HEK293 (cell line): ENCODE data around the gene UXS1.

Experiments used
- TCF7L2 ChIP-seq: IDR thresholded peaks from 2 replicates; pipeline ENCODE4 v1.6.1; 2011; ENCODE audit warnings: low read depth, mild to moderate bottlenecking, inconsistent platforms, low read length, moderate library complexity, borderline replicate concordance
- ZBTB21 ChIP-seq: fragments of 450-650 bp; formaldehyde crosslinking; IDR thresholded peaks from 2 replicates; pipeline ENCODE4 v1.5.1; 2017; ENCODE audit warnings: missing biosample characterization, missing genetic modification characterization
- ZNF138 ChIP-seq: fragments of 450-650 bp; formaldehyde crosslinking; IDR thresholded peaks from 2 replicates; pipeline ENCODE4 v1.5.1; 2016; ENCODE audit warnings: missing biosample characterization, missing genetic modification characterization, borderline replicate concordance
- ZNF23 ChIP-seq: fragments of 450-650 bp; formaldehyde crosslinking; IDR thresholded peaks from 2 replicates; pipeline ENCODE4 v1.5.1; 2016; ENCODE audit warnings: missing biosample characterization, missing genetic modification characterization, borderline replicate concordance
- ZNF274 ChIP-seq, 2 experiments: fragments of 200-500 bp in 1 of 2; fragments of 450-650 bp in 1 of 2; sonication (Bioruptor generic) in 1 of 2; formaldehyde crosslinking in 1 of 2; IDR thresholded peaks; 2 replicates each; pipeline versions ENCODE4 v1.5.1 to v1.6.1; 2014 to 2016; ENCODE audit warnings: borderline replicate concordance in 1 of 2, inconsistent platforms in 1 of 2, low read length in 1 of 2, missing biosample characterization in 1 of 2, missing genetic modification characterization in 1 of 2
- ZNF324 ChIP-seq: fragments of 450-650 bp; formaldehyde crosslinking; IDR thresholded peaks from 2 replicates; pipeline ENCODE4 v1.5.1; 2016; ENCODE audit warnings: missing biosample characterization, missing genetic modification characterization
- ZNF510 ChIP-seq: fragments of 450-650 bp; formaldehyde crosslinking; IDR thresholded peaks from 2 replicates; pipeline ENCODE4 v1.5.1; 2018; ENCODE audit warnings: mild to moderate bottlenecking, missing genetic modification characterization, missing biosample characterization; ENCODE audit not compliant: insufficient replicate concordance
- ZNF677 ChIP-seq: fragments of 450-650 bp; IDR thresholded peaks from 2 replicates; pipeline ENCODE4 v1.5.0; 2018; ENCODE audit warnings: missing biosample characterization, mild to moderate bottlenecking, missing genetic modification characterization, moderate library complexity
- ZSCAN16 ChIP-seq: fragments of 450-650 bp; formaldehyde crosslinking; IDR thresholded peaks from 2 replicates; pipeline ENCODE4 v1.5.1; 2016; ENCODE audit warnings: missing biosample characterization, missing genetic modification characterization
- TF ChIP-seq, protein P1 (sequence below): fragments of 450-650 bp; formaldehyde crosslinking; IDR thresholded peaks from 2 replicates; pipeline ENCODE4 v1.5.1; 2016; ENCODE audit warnings: missing biosample characterization, missing genetic modification characterization
- TF ChIP-seq, protein P2 (sequence below): sonication (generic); formaldehyde crosslinking; IDR thresholded peaks from 2 replicates; pipeline ENCODE4 v1.8.1; 2022; ENCODE audit warnings: mild to moderate bottlenecking, moderate library complexity, missing genetic modification reagents
- TF ChIP-seq, protein P3 (sequence below): fragments of 450-650 bp; formaldehyde crosslinking; IDR thresholded peaks from 2 replicates; pipeline ENCODE4 v1.5.1; 2017; ENCODE audit warnings: missing biosample characterization, missing genetic modification characterization
- TF ChIP-seq, protein P4 (sequence below): fragments of 450-650 bp; formaldehyde crosslinking; IDR thresholded peaks from 2 replicates; pipeline ENCODE4 v1.5.1; 2016; ENCODE audit warnings: missing biosample characterization, missing genetic modification characterization
- TF ChIP-seq, protein P5 (sequence below): fragments of 450-650 bp; formaldehyde crosslinking; IDR thresholded peaks from 2 replicates; pipeline ENCODE4 v1.5.1; 2017; ENCODE audit warnings: missing biosample characterization, missing genetic modification characterization

DNA sequence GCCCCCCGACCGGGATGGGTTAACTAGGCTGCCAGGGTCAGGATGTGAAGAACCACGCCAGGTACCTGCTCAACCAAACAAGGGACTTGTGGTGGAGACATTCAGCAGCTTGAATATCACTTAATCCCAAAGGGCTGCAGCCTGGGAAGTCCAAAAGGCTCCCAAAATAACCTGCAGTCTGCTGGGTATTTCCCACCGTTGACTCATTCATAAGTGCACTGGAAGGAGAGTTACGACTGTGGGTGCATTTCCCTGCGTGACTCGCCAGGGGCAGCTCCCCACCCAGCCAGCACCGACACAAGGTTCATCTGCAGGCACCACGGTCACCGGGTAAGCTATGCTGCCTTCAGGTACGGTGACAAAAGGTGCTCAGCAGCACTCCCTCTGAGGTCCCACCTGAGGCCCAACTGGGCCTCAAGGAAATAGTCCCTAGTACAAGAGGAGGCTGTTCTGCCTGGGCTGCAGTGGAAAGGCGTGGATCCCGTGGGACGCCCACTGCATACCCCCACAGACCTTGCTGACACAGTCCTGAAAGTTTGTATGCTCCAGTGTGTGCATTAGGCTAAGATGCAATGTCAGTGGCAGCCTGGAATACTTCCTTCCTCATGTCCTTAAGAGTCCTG lies 86.5 kb downstream of the UXS1 start:
- TF ChIP-seq ZNF23 (tag by site-specific recombination), result no peak
- no peak for TF ChIP-seq ZBTB21 (tag by site-specific recombination)
- TF ChIP-seq, protein P1, sequence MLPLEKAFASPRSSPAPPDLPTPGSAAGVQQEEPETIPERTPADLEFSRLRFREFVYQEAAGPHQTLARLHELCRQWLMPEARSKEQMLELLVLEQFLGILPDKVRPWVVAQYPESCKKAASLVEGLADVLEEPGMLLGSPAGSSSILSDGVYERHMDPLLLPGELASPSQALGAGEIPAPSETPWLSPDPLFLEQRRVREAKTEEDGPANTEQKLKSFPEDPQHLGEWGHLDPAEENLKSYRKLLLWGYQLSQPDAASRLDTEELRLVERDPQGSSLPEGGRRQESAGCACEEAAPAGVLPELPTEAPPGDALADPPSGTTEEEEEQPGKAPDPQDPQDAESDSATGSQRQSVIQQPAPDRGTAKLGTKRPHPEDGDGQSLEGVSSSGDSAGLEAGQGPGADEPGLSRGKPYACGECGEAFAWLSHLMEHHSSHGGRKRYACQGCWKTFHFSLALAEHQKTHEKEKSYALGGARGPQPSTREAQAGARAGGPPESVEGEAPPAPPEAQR, result no peak
- TF ChIP-seq, protein P2, sequence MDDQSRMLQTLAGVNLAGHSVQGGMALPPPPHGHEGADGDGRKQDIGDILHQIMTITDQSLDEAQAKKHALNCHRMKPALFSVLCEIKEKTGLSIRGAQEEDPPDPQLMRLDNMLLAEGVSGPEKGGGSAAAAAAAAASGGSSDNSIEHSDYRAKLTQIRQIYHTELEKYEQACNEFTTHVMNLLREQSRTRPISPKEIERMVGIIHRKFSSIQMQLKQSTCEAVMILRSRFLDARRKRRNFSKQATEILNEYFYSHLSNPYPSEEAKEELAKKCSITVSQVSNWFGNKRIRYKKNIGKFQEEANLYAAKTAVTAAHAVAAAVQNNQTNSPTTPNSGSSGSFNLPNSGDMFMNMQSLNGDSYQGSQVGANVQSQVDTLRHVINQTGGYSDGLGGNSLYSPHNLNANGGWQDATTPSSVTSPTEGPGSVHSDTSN (CRISPR knock-in tag), result no peak
- TF ChIP-seq, protein P3, sequence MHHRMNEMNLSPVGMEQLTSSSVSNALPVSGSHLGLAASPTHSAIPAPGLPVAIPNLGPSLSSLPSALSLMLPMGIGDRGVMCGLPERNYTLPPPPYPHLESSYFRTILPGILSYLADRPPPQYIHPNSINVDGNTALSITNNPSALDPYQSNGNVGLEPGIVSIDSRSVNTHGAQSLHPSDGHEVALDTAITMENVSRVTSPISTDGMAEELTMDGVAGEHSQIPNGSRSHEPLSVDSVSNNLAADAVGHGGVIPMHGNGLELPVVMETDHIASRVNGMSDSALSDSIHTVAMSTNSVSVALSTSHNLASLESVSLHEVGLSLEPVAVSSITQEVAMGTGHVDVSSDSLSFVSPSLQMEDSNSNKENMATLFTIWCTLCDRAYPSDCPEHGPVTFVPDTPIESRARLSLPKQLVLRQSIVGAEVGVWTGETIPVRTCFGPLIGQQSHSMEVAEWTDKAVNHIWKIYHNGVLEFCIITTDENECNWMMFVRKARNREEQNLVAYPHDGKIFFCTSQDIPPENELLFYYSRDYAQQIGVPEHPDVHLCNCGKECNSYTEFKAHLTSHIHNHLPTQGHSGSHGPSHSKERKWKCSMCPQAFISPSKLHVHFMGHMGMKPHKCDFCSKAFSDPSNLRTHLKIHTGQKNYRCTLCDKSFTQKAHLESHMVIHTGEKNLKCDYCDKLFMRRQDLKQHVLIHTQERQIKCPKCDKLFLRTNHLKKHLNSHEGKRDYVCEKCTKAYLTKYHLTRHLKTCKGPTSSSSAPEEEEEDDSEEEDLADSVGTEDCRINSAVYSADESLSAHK (tag by site-specific recombination), result no peak
- TF ChIP-seq ZNF677 (tag by site-specific recombination), result no peak
- TF ChIP-seq, protein P4, sequence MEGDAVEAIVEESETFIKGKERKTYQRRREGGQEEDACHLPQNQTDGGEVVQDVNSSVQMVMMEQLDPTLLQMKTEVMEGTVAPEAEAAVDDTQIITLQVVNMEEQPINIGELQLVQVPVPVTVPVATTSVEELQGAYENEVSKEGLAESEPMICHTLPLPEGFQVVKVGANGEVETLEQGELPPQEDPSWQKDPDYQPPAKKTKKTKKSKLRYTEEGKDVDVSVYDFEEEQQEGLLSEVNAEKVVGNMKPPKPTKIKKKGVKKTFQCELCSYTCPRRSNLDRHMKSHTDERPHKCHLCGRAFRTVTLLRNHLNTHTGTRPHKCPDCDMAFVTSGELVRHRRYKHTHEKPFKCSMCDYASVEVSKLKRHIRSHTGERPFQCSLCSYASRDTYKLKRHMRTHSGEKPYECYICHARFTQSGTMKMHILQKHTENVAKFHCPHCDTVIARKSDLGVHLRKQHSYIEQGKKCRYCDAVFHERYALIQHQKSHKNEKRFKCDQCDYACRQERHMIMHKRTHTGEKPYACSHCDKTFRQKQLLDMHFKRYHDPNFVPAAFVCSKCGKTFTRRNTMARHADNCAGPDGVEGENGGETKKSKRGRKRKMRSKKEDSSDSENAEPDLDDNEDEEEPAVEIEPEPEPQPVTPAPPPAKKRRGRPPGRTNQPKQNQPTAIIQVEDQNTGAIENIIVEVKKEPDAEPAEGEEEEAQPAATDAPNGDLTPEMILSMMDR (tag by site-specific recombination), result no peak
- no peak for TF ChIP-seq TCF7L2
- no peak for TF ChIP-seq ZNF138 (tag by site-specific recombination)
- TF ChIP-seq ZNF274 (IDR thresholded peaks at IDR 0.05; ENCODE audit: low read length), result no peak
- no peak for TF ChIP-seq ZNF274 (tag by site-specific recombination; IDR thresholded peaks at IDR 0.05; ENCODE audit: borderline replicate concordance)
- TF ChIP-seq, protein P5, sequence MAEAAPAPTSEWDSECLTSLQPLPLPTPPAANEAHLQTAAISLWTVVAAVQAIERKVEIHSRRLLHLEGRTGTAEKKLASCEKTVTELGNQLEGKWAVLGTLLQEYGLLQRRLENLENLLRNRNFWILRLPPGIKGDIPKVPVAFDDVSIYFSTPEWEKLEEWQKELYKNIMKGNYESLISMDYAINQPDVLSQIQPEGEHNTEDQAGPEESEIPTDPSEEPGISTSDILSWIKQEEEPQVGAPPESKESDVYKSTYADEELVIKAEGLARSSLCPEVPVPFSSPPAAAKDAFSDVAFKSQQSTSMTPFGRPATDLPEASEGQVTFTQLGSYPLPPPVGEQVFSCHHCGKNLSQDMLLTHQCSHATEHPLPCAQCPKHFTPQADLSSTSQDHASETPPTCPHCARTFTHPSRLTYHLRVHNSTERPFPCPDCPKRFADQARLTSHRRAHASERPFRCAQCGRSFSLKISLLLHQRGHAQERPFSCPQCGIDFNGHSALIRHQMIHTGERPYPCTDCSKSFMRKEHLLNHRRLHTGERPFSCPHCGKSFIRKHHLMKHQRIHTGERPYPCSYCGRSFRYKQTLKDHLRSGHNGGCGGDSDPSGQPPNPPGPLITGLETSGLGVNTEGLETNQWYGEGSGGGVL, result no peak
- TF ChIP-seq ZNF324, result no peak
- no peak for TF ChIP-seq ZNF510 (tag by site-specific recombination)
- TF ChIP-seq ZSCAN16 (tag by site-specific recombination), result no peak
